Iris pigment epithelial cell (primary cell): ENCODE results near the gene FAM168B.

Source experiments
- DNase-seq: peaks from one replicate; pipeline ENCODE4 v3.0.0-alpha.2; 2011; ENCODE audit warnings: low read depth

Gene FAM168B

GRCh38 chr2:131055169-131056065 is 37.8 kb downstream of the FAM168B start:
- DNase-seq = peak; percentile 52

- DNase-seq = no peak
Observed at GRCh38 chr2:131054488-131054887, 38.8 kb downstream of the FAM168B start.

- no peak for DNase-seq
Observed at GRCh38 chr2:131052741-131053263, 40.5 kb downstream of the FAM168B start.

- no peak for DNase-seq
Observed at GRCh38 chr2:131050896-131051295, 42.4 kb downstream of the FAM168B start.

- DNase-seq = no peak
Observed at GRCh38 chr2:131049150-131049718, 44.0 kb downstream of the FAM168B start.

- DNase-seq = no peak
Observed at GRCh38 chr2:131048641-131049040, 44.6 kb downstream of the FAM168B start.

GRCh38 chr2:131047920-131048560 is 45.2 kb downstream of the FAM168B start:
- DNase-seq = no peak

GRCh38 chr2:131046918-131047652 is 46.2 kb downstream of the FAM168B start:
- DNase-seq = no peak

- no peak for DNase-seq
Observed at GRCh38 chr2:131046028-131046917, 47.0 kb downstream of the FAM168B start.

GRCh38 chr2:131045286-131046027 is 47.8 kb downstream of the FAM168B start:
- DNase-seq = no peak

GRCh38 chr2:131044757-131045150 is 48.5 kb downstream of the FAM168B start:
- no peak for DNase-seq

GRCh38 chr2:131044075-131044756 is 49.0 kb downstream of the FAM168B start:
- DNase-seq = no peak

GRCh38 chr2:131043199-131044074 is 49.8 kb downstream of the FAM168B start:
- DNase-seq = no peak

GRCh38 chr2:131042148-131042775 is 51.0 kb downstream of the FAM168B start:
- no peak for DNase-seq

GRCh38 chr2:131041402-131042147 is 51.7 kb downstream of the FAM168B start:
- DNase-seq = no peak

GRCh38 chr2:131040661-131041401 is 52.4 kb downstream of the FAM168B start:
- DNase-seq = peak; percentile 35
